T-helper 17 cell (primary cell): ENCODE data around the gene TBATA. TPM values are rescaled to one million over a fixed set of nuclear protein-coding genes. Genes with fewer than 3 reads are reported as not detected.
A peak's percentile ranks its signal among the peaks of the same experiment; 100 is the strongest.

Source experiments
- ATAC-seq: fragments of 150-1000 bp; cut with Tn5 transposase; 2 replicates; pipeline ENCODE4 v1.10.0; 2021; ENCODE audit warnings: mild to moderate bottlenecking, moderate library complexity
- DNase-seq, 3 donors: peaks; one replicate each; pipeline versions ENCODE4 v3.0.0 to v3.0.0-alpha.2; 2020 to 2021
- H3K9me3 ChIP-seq: one replicate; pipeline ENCODE4 v1.7.0; 2013; ENCODE audit warnings: low read length, mild to moderate bottlenecking; ENCODE audit not compliant: control insufficient read depth, poor library complexity, severe bottlenecking
- H3K27ac Mint-ChIP-seq: one replicate; pipeline ENCODE4 v1.8.0; 2022; ENCODE audit warnings: mild to moderate bottlenecking, moderate library complexity, mixed read lengths
- H3K27me3 Mint-ChIP-seq: one replicate; pipeline ENCODE4 v1.8.0; 2022; ENCODE audit warnings: mixed read lengths
- H3K36me3 Mint-ChIP-seq: one replicate; pipeline ENCODE4 v1.8.0; 2022; ENCODE audit warnings: low read depth, mixed read lengths
- H3K4me1 Mint-ChIP-seq: one replicate; pipeline ENCODE4 v1.8.0; 2022; ENCODE audit warnings: mild to moderate bottlenecking, mixed read lengths
- H3K4me3 Mint-ChIP-seq: one replicate; pipeline ENCODE4 v1.8.0; 2022; ENCODE audit warnings: mild to moderate bottlenecking, moderate library complexity, mixed read lengths
- total RNA-seq, 4 donors: library from RNA in 2 of 4; stranded (reverse) in 2 of 4; gene quantifications; one replicate each; pipeline ENCODE4 v1.2.3 and lab custom pipeline; 2022 to 2026

Gene TBATA
- total RNA-seq, 2 donors from 2014 or later = not detected

GRCh38 chr10:70758757-70759514, 26.2 kb downstream of the TBATA start:
- H3K4me1 Mint-ChIP-seq = peaks cover 6% of the 10 kb centered on the region
- H3K27ac Mint-ChIP-seq = peak overlapping the region; percentile 81
- no peak overlapping the region for H3K4me3 Mint-ChIP-seq
- peaks cover 26% of the 10 kb centered on the region for H3K27me3 Mint-ChIP-seq
- peak; percentile 52 for ATAC-seq
- DNase-seq = peak in 2 of 3 donors; percentile 32 to 40
- no peaks in the 10 kb centered on the region for H3K9me3 ChIP-seq
- H3K36me3 Mint-ChIP-seq = no peaks in the 10 kb centered on the region

GRCh38 chr10:70757856-70758255, 27.3 kb downstream of the TBATA start:
- Mint-ChIP-seq H3K36me3 (no peaks in the 10 kb centered on the region), H3K27me3 (peaks cover 26% of the 10 kb centered on the region), H3K4me3 (no peak overlapping the region), H3K27ac (no peak overlapping the region), H3K4me1 (peaks cover 6% of the 10 kb centered on the region)
- no peak for DNase-seq
- H3K9me3 ChIP-seq = no peaks in the 10 kb centered on the region
- no peak for ATAC-seq

GRCh38 chr10:70756700-70757360, 28.3 kb downstream of the TBATA start:
- peaks cover 26% of the 10 kb centered on the region for H3K27me3 Mint-ChIP-seq

GRCh38 chr10:70753841-70754621, 31.1 kb downstream of the TBATA start:
- peaks cover 5% of the 10 kb centered on the region for H3K4me1 Mint-ChIP-seq
- H3K27ac Mint-ChIP-seq = no peak overlapping the region
- no peak overlapping the region for H3K4me3 Mint-ChIP-seq
- DNase-seq (no peak), ATAC-seq (no peak)
- H3K36me3 Mint-ChIP-seq = no peaks in the 10 kb centered on the region
- H3K27me3 Mint-ChIP-seq = peaks cover 17% of the 10 kb centered on the region
- H3K9me3 ChIP-seq = no peaks in the 10 kb centered on the region

More at GRCh38 chr10:70756700-70757360, 28.3 kb downstream of the TBATA start:
- no peak overlapping the region for H3K4me3 Mint-ChIP-seq
- H3K9me3 ChIP-seq = no peaks in the 10 kb centered on the region
- no peaks in the 10 kb centered on the region for H3K36me3 Mint-ChIP-seq
- no peak for ATAC-seq
- peaks cover 6% of the 10 kb centered on the region for H3K4me1 Mint-ChIP-seq
- no peak overlapping the region for H3K27ac Mint-ChIP-seq
- no peak for DNase-seq

- Mint-ChIP-seq H3K27me3 (peaks cover 17% of the 10 kb centered on the region), H3K27ac (no peak overlapping the region), H3K4me3 (no peak overlapping the region), H3K4me1 (peaks cover 2% of the 10 kb centered on the region), H3K36me3 (no peaks in the 10 kb centered on the region)
- H3K9me3 ChIP-seq = no peaks in the 10 kb centered on the region
- no peak for DNase-seq
- no peak for ATAC-seq
These were observed 32.0 kb downstream of the TBATA start for GRCh38 chr10:70753026-70753663.

- no peak overlapping the region for H3K4me3 Mint-ChIP-seq
- H3K36me3 Mint-ChIP-seq = no peaks in the 10 kb centered on the region
- no peak overlapping the region for H3K27ac Mint-ChIP-seq
- ATAC-seq = no peak
- no peaks in the 10 kb centered on the region for H3K9me3 ChIP-seq
- DNase-seq = no peak
- peaks cover 20% of the 10 kb centered on the region for H3K27me3 Mint-ChIP-seq
- peaks cover 2% of the 10 kb centered on the region for H3K4me1 Mint-ChIP-seq
These were observed 32.6 kb downstream of the TBATA start for GRCh38 chr10:70752571-70752970.

GRCh38 chr10:70751991-70752390, 33.2 kb downstream of the TBATA start:
- ATAC-seq = no peak
- no peaks in the 10 kb centered on the region for H3K9me3 ChIP-seq
- no peak for DNase-seq
- Mint-ChIP-seq H3K27me3 (peaks cover 22% of the 10 kb centered on the region), H3K4me3 (no peak overlapping the region), H3K4me1 (peaks cover 2% of the 10 kb centered on the region), H3K27ac (no peak overlapping the region), H3K36me3 (no peaks in the 10 kb centered on the region)

GRCh38 chr10:70751356-70751755, 33.8 kb downstream of the TBATA start:
- H3K9me3 ChIP-seq = no peaks in the 10 kb centered on the region
- Mint-ChIP-seq H3K4me3 (no peak overlapping the region), H3K27ac (no peak overlapping the region), H3K4me1 (peaks cover 2% of the 10 kb centered on the region), H3K36me3 (no peaks in the 10 kb centered on the region), H3K27me3 (peaks cover 22% of the 10 kb centered on the region)
- ATAC-seq (no peak), DNase-seq (no peak)

GRCh38 chr10:70750156-70750703, 34.9 kb downstream of the TBATA start:
- Mint-ChIP-seq H3K4me3 (no peak overlapping the region), H3K27me3 (peaks cover 21% of the 10 kb centered on the region), H3K36me3 (peaks cover 2% of the 10 kb centered on the region), H3K4me1 (peaks cover 4% of the 10 kb centered on the region), H3K27ac (no peak overlapping the region)
- no peak for ATAC-seq
- DNase-seq = no peak
- no peaks in the 10 kb centered on the region for H3K9me3 ChIP-seq

GRCh38 chr10:70749756-70750155, 35.4 kb downstream of the TBATA start:
- no peak overlapping the region for H3K4me3 Mint-ChIP-seq
- H3K27ac Mint-ChIP-seq = no peak overlapping the region
- H3K36me3 Mint-ChIP-seq = peaks cover 2% of the 10 kb centered on the region
- H3K4me1 Mint-ChIP-seq = peaks cover 4% of the 10 kb centered on the region
- DNase-seq (no peak), ATAC-seq (no peak)
- peaks cover 21% of the 10 kb centered on the region for H3K27me3 Mint-ChIP-seq
- no peaks in the 10 kb centered on the region for H3K9me3 ChIP-seq

- H3K4me3 Mint-ChIP-seq = no peak overlapping the region
These were observed 36.2 kb downstream of the TBATA start for GRCh38 chr10:70748801-70749573.

GRCh38 chr10:70748305-70748704, 36.9 kb downstream of the TBATA start:
- peaks cover 2% of the 10 kb centered on the region for H3K36me3 Mint-ChIP-seq
- H3K4me1 Mint-ChIP-seq = peaks cover 4% of the 10 kb centered on the region
- H3K4me3 Mint-ChIP-seq = no peak overlapping the region
- H3K27me3 Mint-ChIP-seq = peaks cover 18% of the 10 kb centered on the region
- H3K27ac Mint-ChIP-seq = no peak overlapping the region
- no peaks in the 10 kb centered on the region for H3K9me3 ChIP-seq
- no peak for ATAC-seq
- DNase-seq = no peak

More at GRCh38 chr10:70748801-70749573, 36.2 kb downstream of the TBATA start:
- H3K4me1 Mint-ChIP-seq = peaks cover 4% of the 10 kb centered on the region
- peaks cover 2% of the 10 kb centered on the region for H3K36me3 Mint-ChIP-seq
- DNase-seq = no peak
- ATAC-seq = no peak
- H3K27me3 Mint-ChIP-seq = peaks cover 18% of the 10 kb centered on the region
- no peak overlapping the region for H3K27ac Mint-ChIP-seq
- no peaks in the 10 kb centered on the region for H3K9me3 ChIP-seq
